Measurements from ENCODE around the gene ARMC7. TPM values are rescaled to one million over a fixed set of nuclear protein-coding genes. Genes with fewer than 3 reads are reported as not detected.
A peak's percentile ranks its signal among the peaks of the same experiment; 100 is the strongest.

ARMC7 gene
- total and polyA plus RNA-seq, 2 of the 13 experiments (the other 11 are each of a cell fraction or from before 2014, with no cell fraction given), result 3.9 to 4.2 TPM

GRCh38 chr17:75109407-75110233 lies at the start of gene ARMC7 (continued):
- no peak for TF ChIP-seq SIX1 (CRISPR knock-in tag; IDR thresholded peaks at IDR 0.05; ENCODE audit: borderline replicate concordance)
- no peak for TF ChIP-seq BCL6 (CRISPR knock-in tag; IDR thresholded peaks at IDR 0.05)
- peak; percentile 29; the same call in 1 of the 2 replicates for TF ChIP-seq FOSL1 (CRISPR knock-in tag; IDR thresholded peaks at IDR 0.05; ENCODE audit: borderline replicate concordance)
- peak; percentile 12; the same call in 1 of the 2 replicates for TF ChIP-seq RFXAP (CRISPR knock-in tag; IDR thresholded peaks at IDR 0.05; ENCODE audit: borderline replicate concordance)
- TF ChIP-seq SIX4 (CRISPR knock-in tag; IDR thresholded peaks at IDR 0.05), result 0 out of 2 replicates have a peak, but pooled peaks have one; percentile 46
- TF ChIP-seq KMT2A (CRISPR knock-in tag; IDR thresholded peaks at IDR 0.05), result peak; percentile 67; the same call in 1 of the 2 replicates
- peak; percentile 75 for TF ChIP-seq HNRNPK (IDR thresholded peaks at IDR 0.05; ENCODE audit: low read depth, low read length, poor library complexity, severe bottlenecking)
- peak; percentile 67; the same call in 1 of the 2 replicates for TF ChIP-seq THAP7 (CRISPR knock-in tag; IDR thresholded peaks at IDR 0.05)
- 0 out of 2 replicates have a peak, but pooled peaks have one; percentile 5 for TF ChIP-seq CEBPG (CRISPR knock-in tag; IDR thresholded peaks at IDR 0.05)
- TF ChIP-seq HNF4G (IDR thresholded peaks at IDR 0.05; ENCODE audit: borderline replicate concordance, low read depth, low read length), result no peak; the same call in 1 of the 2 replicates
- TF ChIP-seq HNF4G (CRISPR knock-in tag; IDR thresholded peaks at IDR 0.05; ENCODE audit: borderline replicate concordance, low read depth), result peak; percentile 55; the same call in 1 of the 2 replicates
- TF ChIP-seq CENPT (CRISPR knock-in tag; IDR thresholded peaks at IDR 0.05; ENCODE audit: low read depth), result 0 out of 2 replicates have a peak, but pooled peaks have one; percentile 68
- TF ChIP-seq PRDM4 (CRISPR knock-in tag; IDR thresholded peaks at IDR 0.05; ENCODE audit: borderline replicate concordance), result 0 out of 2 replicates have a peak, but pooled peaks have one; percentile 42
- TF ChIP-seq ZNF264 (CRISPR knock-in tag; IDR thresholded peaks at IDR 0.05), result peak; percentile 45; the same call in 1 of the 2 replicates
- no peak for TF ChIP-seq GTF3A (CRISPR knock-in tag; conservative IDR thresholded peaks at IDR 0.05)
- TF ChIP-seq JUND (CRISPR knock-in tag; IDR thresholded peaks at IDR 0.05), result 0 out of 2 replicates have a peak, but pooled peaks have one; percentile 3
- peak; percentile 11; the same call in 1 of the 2 replicates for TF ChIP-seq CERS6 (CRISPR knock-in tag; IDR thresholded peaks at IDR 0.05)
- TF ChIP-seq TCF12 (IDR thresholded peaks at IDR 0.05), result no peak
- TF ChIP-seq TCF12 (CRISPR knock-in tag; IDR thresholded peaks at IDR 0.05), result 0 out of 2 replicates have a peak, but pooled peaks have one; percentile 50
- TF ChIP-seq, protein P1, sequence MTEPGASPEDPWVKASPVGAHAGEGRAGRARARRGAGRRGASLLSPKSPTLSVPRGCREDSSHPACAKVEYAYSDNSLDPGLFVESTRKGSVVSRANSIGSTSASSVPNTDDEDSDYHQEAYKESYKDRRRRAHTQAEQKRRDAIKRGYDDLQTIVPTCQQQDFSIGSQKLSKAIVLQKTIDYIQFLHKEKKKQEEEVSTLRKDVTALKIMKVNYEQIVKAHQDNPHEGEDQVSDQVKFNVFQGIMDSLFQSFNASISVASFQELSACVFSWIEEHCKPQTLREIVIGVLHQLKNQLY (CRISPR knock-in tag; IDR thresholded peaks at IDR 0.05), result peak; percentile 14; the same call in 1 of the 2 replicates
- peak; percentile 66 for TF ChIP-seq MAZ (IDR thresholded peaks at IDR 0.05; ENCODE audit: borderline replicate concordance, low read depth, low read length)
- peak; percentile 83 for TF ChIP-seq MAZ (CRISPR knock-in tag; IDR thresholded peaks at IDR 0.05; ENCODE audit: low read depth)
- 0 out of 2 replicates have a peak, but pooled peaks have one; percentile 42 for TF ChIP-seq ZBTB14 (CRISPR knock-in tag; IDR thresholded peaks at IDR 0.05)
